SU-DHL-6 (cell line): ENCODE data around the gene CDC37.
A peak's percentile ranks its signal among the peaks of the same experiment; 100 is the strongest.

Experiments
- H2AFZ ChIP-seq: fragments of 200-600 bp; sonication (generic); 2 replicates; pipeline ENCODE4 v1.6.1; 2014; ENCODE audit warnings: low read depth, mild to moderate bottlenecking, moderate library complexity, mixed read lengths, antibody characterized with exemption, low read length; ENCODE audit not compliant: severe bottlenecking
- H3F3A ChIP-seq: fragments of 200-600 bp; shearing (Covaris generic); 2 replicates; pipeline ENCODE4 v1.6.0; 2016; ENCODE audit warnings: antibody characterized with exemption, mild to moderate bottlenecking; ENCODE audit not compliant: insufficient read depth
- H3K27ac ChIP-seq: fragments of 200-600 bp; sonication (generic); 2 replicates; pipeline ENCODE4 v1.5.1; 2016; ENCODE audit warnings: low read depth, mild to moderate bottlenecking, low read length, moderate library complexity, mixed read lengths
- H3K27me3 ChIP-seq: fragments of 200-600 bp; sonication (generic), shearing (Covaris generic); 2 replicates; pipeline ENCODE4 v1.6.0; 2014; ENCODE audit warnings: mild to moderate bottlenecking, low read length
- H3K36me3 ChIP-seq: fragments of 200-600 bp; sonication (generic); 2 replicates; pipeline ENCODE4 v1.6.1; 2014; ENCODE audit warnings: mild to moderate bottlenecking, low read length, mixed read lengths
- H3K4me2 ChIP-seq: fragments of 300-600, 200-600 bp; shearing (Covaris generic), sonication (generic); 2 replicates; pipeline ENCODE4 v1.6.0; 2014; ENCODE audit warnings: low read length, low read depth, mild to moderate bottlenecking; ENCODE audit not compliant: poor library complexity, severe bottlenecking
- H3K4me3 ChIP-seq: fragments of 200-600 bp; sonication (generic); 2 replicates; pipeline ENCODE4 v1.5.1; 2014; ENCODE audit warnings: antibody characterized with exemption, low read length, mild to moderate bottlenecking, mixed read lengths; ENCODE audit not compliant: insufficient read depth, poor library complexity, severe bottlenecking
- H3K79me2 ChIP-seq: fragments of 200-600 bp; sonication (generic); 2 replicates; pipeline ENCODE4 v1.6.1; 2014; ENCODE audit warnings: mild to moderate bottlenecking, low read length, moderate library complexity; ENCODE audit not compliant: insufficient read depth
- H3K9ac ChIP-seq: fragments of 200-600 bp; sonication (generic); 2 replicates; pipeline ENCODE4 v1.7.0; 2014; ENCODE audit warnings: mild to moderate bottlenecking, low read length
- H3K9me2 ChIP-seq: fragments of 200-600 bp; sonication (generic); replicated peaks from 2 replicates; pipeline ENCODE4 v1.6.1; 2014; ENCODE audit warnings: low read length; ENCODE audit not compliant: insufficient read depth
- H3K9me3 ChIP-seq: fragments of 200-600 bp; sonication (generic); 2 replicates; pipeline ENCODE4 v1.6.1; 2014; ENCODE audit warnings: low read length, mixed read lengths; ENCODE audit not compliant: insufficient read depth
- H4K20me1 ChIP-seq: fragments of 200-600 bp; sonication (generic); 2 replicates; pipeline ENCODE4 v1.6.1; 2014; ENCODE audit warnings: low read depth, mild to moderate bottlenecking, antibody characterized with exemption, low read length, moderate library complexity, mixed read lengths
- CTCF ChIP-seq: fragments of 200-600 bp; sonication (generic); IDR thresholded peaks from one replicate; pipeline ENCODE4 v1.5.1; 2017; ENCODE audit warnings: antibody characterized with exemption, mild to moderate bottlenecking, low read length, moderate library complexity; ENCODE audit not compliant: insufficient read depth, poor library complexity, severe bottlenecking
- EZH2phosphoT487 ChIP-seq: fragments of 200-600 bp; sonication (generic), shearing (Covaris generic); conservative IDR thresholded peaks from 2 replicates; pipeline ENCODE4 v1.6.1; 2018; ENCODE audit warnings: mild to moderate bottlenecking, antibody characterized with exemption, low read length, moderate library complexity, mixed read lengths

CDC37 gene

DNA sequence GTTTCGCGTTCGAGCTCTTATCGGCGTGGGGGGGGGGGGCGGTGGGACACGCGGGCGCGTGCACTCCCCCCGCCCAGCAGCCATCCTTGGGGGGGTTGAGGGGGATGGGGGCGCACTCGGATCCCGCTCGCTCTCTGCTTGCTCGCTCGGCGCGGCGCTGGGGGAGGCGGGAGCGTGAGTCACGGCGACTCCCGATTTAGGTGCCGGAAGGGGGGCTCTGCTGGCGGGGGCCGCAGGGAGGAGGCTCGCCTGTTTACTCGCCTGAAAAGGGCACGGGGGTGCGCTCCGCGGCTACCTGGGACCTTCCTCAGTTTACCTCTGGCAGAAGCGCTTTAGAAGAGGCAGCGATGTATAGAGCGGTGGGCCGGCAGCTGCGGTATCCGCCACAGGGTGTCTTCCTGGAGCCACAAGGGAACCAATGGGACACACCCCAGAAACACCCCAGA, 15.9 kb upstream of the CDC37 start:
- H3K79me2 ChIP-seq, result peaks cover 3% of the 10 kb centered on the region; the same call in 1 of the 2 replicates
- H2AFZ ChIP-seq, result no peak overlapping the region

GRCh38 chr19:10418485-10419199, 15.3 kb upstream of the CDC37 start:
- peaks cover 46% of the 10 kb centered on the region for H3F3A ChIP-seq

More for the DNA sequence above, 15.9 kb upstream of the CDC37 start:
- Histone ChIP-seq H3K9ac (peak overlapping the region; percentile 93), H3K4me3 (peak overlapping the region; percentile 67), H4K20me1 (peaks cover 3% of the 10 kb centered on the region; the same call in 1 of the 2 replicates), H3K9me2 (no peaks in the 10 kb centered on the region), H3K27me3 (no peaks in the 10 kb centered on the region), H3K27ac (peak overlapping the region; percentile 99), H3K9me3 (peaks cover 3% of the 10 kb centered on the region; the same call in 1 of the 2 replicates), H3K36me3 (no peaks in the 10 kb centered on the region), H3K4me2 (peak overlapping the region; percentile 70), H3F3A (peaks cover 46% of the 10 kb centered on the region)
- TF ChIP-seq EZH2phosphoT487, result no peak
- no peak for TF ChIP-seq CTCF

GRCh38 chr19:10418235-10418484, 14.8 kb upstream of the CDC37 start:
- Histone ChIP-seq H3K4me2 (peak overlapping the region; percentile 70), H4K20me1 (peaks cover 3% of the 10 kb centered on the region; the same call in 1 of the 2 replicates), H3K9ac (peak overlapping the region; percentile 93), H3K27me3 (no peaks in the 10 kb centered on the region), H3F3A (peaks cover 49% of the 10 kb centered on the region), H3K9me3 (peaks cover 4% of the 10 kb centered on the region; the same call in 1 of the 2 replicates), H3K36me3 (no peaks in the 10 kb centered on the region), H3K4me3 (peak overlapping the region; percentile 67), H3K27ac (peak overlapping the region; percentile 99), H3K9me2 (no peaks in the 10 kb centered on the region), H3K79me2 (peaks cover 3% of the 10 kb centered on the region; the same call in 1 of the 2 replicates), H2AFZ (no peak overlapping the region)
- TF ChIP-seq EZH2phosphoT487 (no peak), CTCF (no peak)

More at GRCh38 chr19:10418485-10419199, 15.3 kb upstream of the CDC37 start:
- Histone ChIP-seq H3K79me2 (peaks cover 3% of the 10 kb centered on the region; the same call in 1 of the 2 replicates), H3K9me2 (no peaks in the 10 kb centered on the region), H3K27me3 (no peaks in the 10 kb centered on the region), H3K4me3 (peak overlapping the region; percentile 67), H3K9me3 (peaks cover 4% of the 10 kb centered on the region; the same call in 1 of the 2 replicates), H3K36me3 (no peaks in the 10 kb centered on the region), H3K9ac (peak overlapping the region; percentile 93), H3K4me2 (peak overlapping the region; percentile 70), H4K20me1 (peaks cover 3% of the 10 kb centered on the region; the same call in 1 of the 2 replicates), H3K27ac (peak overlapping the region; percentile 99), H2AFZ (no peak overlapping the region)
- TF ChIP-seq CTCF (peak; percentile 25), EZH2phosphoT487 (no peak)
